K562 (cell line): Measurements from ENCODE around the gene YIF1A. TPM values are rescaled to one million over a fixed set of nuclear protein-coding genes. Genes with fewer than 3 reads are reported as not detected.

Experiments
- ATF1 ChIP-seq, 2 experiments: fragments of 450-650 bp in 1 of 2; IDR thresholded peaks; 2 replicates each; pipeline ENCODE4 v1.6.1; 2016; ENCODE audit warnings: missing compliant biosample characterization in 1 of 2, missing genetic modification characterization in 1 of 2
- CREM ChIP-seq: IDR thresholded peaks from 2 replicates; pipeline ENCODE4 v1.6.1; 2014; ENCODE audit warnings: antibody characterized with exemption, low read depth
- CXXC5 ChIP-seq: fragments of 250-450 bp; sonication (Bioruptor Pico); IDR thresholded peaks from 2 replicates; pipeline ENCODE4 v1.8.0; 2022; ENCODE audit warnings: inconsistent platforms, mild to moderate bottlenecking, moderate library complexity
- E2F3 ChIP-seq: fragments of 250-450 bp; sonication (Bioruptor Pico); IDR thresholded peaks from 2 replicates; pipeline ENCODE4 v1.4.0; 2020; ENCODE audit warnings: mild to moderate bottlenecking
- ELF1 ChIP-seq: fragments of 200-800 bp; sonication (Bioruptor generic); IDR thresholded peaks from 2 replicates; pipeline ENCODE4 v1.6.1; 2016; ENCODE audit warnings: missing genetic modification characterization, missing compliant biosample characterization
- JUND ChIP-seq, 2 experiments: IDR thresholded peaks; 2 replicates in 1 of 2; 3 replicates in 1 of 2; pipeline ENCODE4 v1.6.1; 2011; ENCODE audit warnings: borderline replicate concordance in 2 of 2, low read depth in 2 of 2, low read length in 2 of 2, improper control_type of control experiment in 1 of 2, missing biosample characterization in 1 of 2, missing genetic modification characterization in 1 of 2, missing genetic modification reagents in 1 of 2
- MYBL2 ChIP-seq, 2 experiments: fragments of 450-650 bp in 1 of 2; sonication (generic) in 1 of 2; formaldehyde crosslinking in 1 of 2; IDR thresholded peaks; 2 replicates each; pipeline versions ENCODE4 v1.6.1 to v1.8.1; 2017 to 2022; ENCODE audit warnings: borderline replicate concordance in 1 of 2, inconsistent platforms in 1 of 2, low read depth in 1 of 2, mild to moderate bottlenecking in 1 of 2, missing genetic modification reagents in 1 of 2, moderate library complexity in 1 of 2
- NEUROD1 ChIP-seq: fragments of 150-350 bp; IDR thresholded peaks from 2 replicates; pipeline ENCODE4 v1.6.1; 2014; ENCODE audit warnings: borderline replicate concordance, low read length, low read depth; ENCODE audit not compliant: partially characterized antibody
- NR2C1 ChIP-seq, 2 experiments: fragments of 450-650 bp; IDR thresholded peaks; 2 replicates each; pipeline ENCODE4 v1.6.1; 2017; ENCODE audit warnings: mild to moderate bottlenecking in 2 of 2, antibody characterized with exemption in 1 of 2, inconsistent platforms in 1 of 2, missing compliant biosample characterization in 1 of 2, missing genetic modification characterization in 1 of 2
- RB1 ChIP-seq: fragments of 450-650 bp; IDR thresholded peaks from 2 replicates; pipeline ENCODE4 v1.6.1; 2017; ENCODE audit warnings: low read depth, mild to moderate bottlenecking
- SREBF1 ChIP-seq: fragments of 150-350 bp; IDR thresholded peaks from 2 replicates; pipeline ENCODE4 v1.6.1; 2014; ENCODE audit warnings: antibody characterized with exemption, low read depth, low read length, borderline replicate concordance
- SRF ChIP-seq, 2 experiments: fragments of 250-450, 450-650 bp in 1 of 2; sonication (Bioruptor Pico) in 1 of 2; sonication (generic) in 1 of 2; formaldehyde crosslinking; IDR thresholded peaks; 2 replicates each; pipeline versions ENCODE4 v1.5.0 to v1.5.1; 2020 to 2022; ENCODE audit warnings: mild to moderate bottlenecking in 1 of 2, missing genetic modification reagents in 1 of 2
- SUPT5H ChIP-seq: fragments of 450-650 bp; IDR thresholded peaks from 2 replicates; pipeline ENCODE4 v1.6.1; 2016
- ZFX ChIP-seq: sonication (generic); formaldehyde crosslinking; IDR thresholded peaks from 2 replicates; pipeline ENCODE4 v1.8.0; 2022; ENCODE audit warnings: mild to moderate bottlenecking, missing genetic modification reagents, moderate library complexity
- ZNF740 ChIP-seq, 3 experiments: fragments of 200-800 bp in 1 of 3; sonication (Bioruptor generic) in 1 of 3; sonication (generic) in 1 of 3; formaldehyde crosslinking in 1 of 3; IDR thresholded peaks; 2 replicates each; pipeline versions ENCODE4 v1.6.1 to v1.8.0; 2016 to 2022; ENCODE audit warnings: mild to moderate bottlenecking in 2 of 3, missing compliant biosample characterization in 2 of 3, missing genetic modification characterization in 2 of 3, missing genetic modification reagents in 1 of 3
- polyA plus RNA-seq, 8 experiments: library from polyadenylated mRNA; depleted of rRNA in 4 of 8; stranded (reverse) in 5 of 8; unstranded in 3 of 8; fragments of >200 nt; fragmentation: Nextera tagmentation in 2 of 8; fragmentation: Illumina TruSeq in 1 of 8; extraction: Ambion mirVana in 2 of 8; extraction: Trizol in 1 of 8; gene quantifications; 2 replicates each; pipeline versions ENCODE4 v1.2.1 to v1.2.3, GENCODE V29; 2011 to 2014; ENCODE audit warnings: inconsistent platforms in 1 of 8, missing spikeins in 1 of 8
- total RNA-seq, 7 experiments: library from RNA; depleted of rRNA in 6 of 7; stranded (reverse); fragments of >200 nt in 6 of 7; fragmentation: Illumina TruSeq in 2 of 7; extraction: Trizol in 2 of 7; gene quantifications; 2 replicates each; pipeline versions ENCODE4 v1.2.1 to v1.2.3, GENCODE V29; 2011 to 2021; ENCODE audit warnings: low replicate concordance in 1 of 7
- TF ChIP-seq, protein P1 (sequence below): fragments of 250-450 bp; sonication (Bioruptor Pico); IDR thresholded peaks from 2 replicates; pipeline ENCODE4 v1.8.0; 2022; ENCODE audit warnings: inconsistent platforms
- TF ChIP-seq, protein P2 (sequence below), 2 experiments: fragments of 450-650 bp; IDR thresholded peaks; 2 replicates each; pipeline ENCODE4 v1.6.1; 2018; ENCODE audit warnings: mild to moderate bottlenecking in 2 of 2, low read depth in 1 of 2; ENCODE audit not compliant: partially characterized antibody in 2 of 2

Gene YIF1A
- total and polyA plus RNA-seq, 9 of the 15 experiments (the other 6 are each of a cell fraction or from before 2014, with no cell fraction given): 8.6 to 121 (median 77.2) TPM

DNA sequence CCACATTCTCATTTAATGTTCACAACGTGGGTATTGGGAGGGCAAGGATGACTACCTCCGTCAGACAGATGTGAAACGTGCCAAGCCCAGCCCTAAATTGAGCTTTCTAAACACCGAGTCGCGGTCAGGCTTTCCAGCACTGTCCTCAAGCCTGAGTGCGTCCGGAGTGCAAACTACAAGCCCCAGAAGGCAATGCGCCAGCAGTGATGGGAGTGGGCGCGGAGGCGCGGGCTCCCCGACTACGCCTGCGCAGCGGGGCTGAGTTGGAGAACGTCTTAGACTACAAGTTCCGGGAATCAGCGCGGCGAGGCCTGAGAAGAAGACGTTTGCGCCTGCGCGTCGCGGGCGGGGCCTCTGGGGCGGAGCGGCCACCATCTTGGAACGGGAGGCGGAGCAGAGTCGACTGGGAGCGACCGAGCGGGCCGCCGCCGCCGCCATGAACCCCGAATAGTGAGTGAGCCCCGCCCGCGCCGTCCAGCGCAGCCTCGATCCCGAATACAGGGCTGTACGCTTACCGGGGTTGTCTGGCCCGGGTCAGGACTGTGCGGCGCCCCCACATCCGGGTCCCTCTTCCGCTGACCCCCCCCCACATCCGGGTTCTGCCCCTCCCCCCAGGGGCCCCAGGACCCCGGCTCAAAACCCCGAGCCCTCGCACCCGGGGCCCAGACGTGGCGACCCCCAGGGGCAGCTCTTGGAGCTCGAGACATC is 20.5 kb downstream of the YIF1A start, which contains the start of gene RAB1B (continued):
- TF ChIP-seq ATF1 (CRISPR knock-in tag; IDR thresholded peaks at IDR 0.05) (no peak), ATF1 (tag; IDR thresholded peaks at IDR 0.05) (peak; percentile 87), SRF (CRISPR knock-in tag; IDR thresholded peaks at IDR 0.05) (peak in 1 of 2 experiments; percentile 76; a peak in 1 of 4 replicates), ZNF740 (CRISPR knock-in tag; IDR thresholded peaks at IDR 0.05) (peak; percentile 96), ZNF740 (tag; IDR thresholded peaks at IDR 0.05) (peak in 1 of 2 experiments; percentile 98; a peak in 2 of 4 replicates), ZFX (CRISPR knock-in tag) (peak; percentile 37), MYBL2 (IDR thresholded peaks at IDR 0.05; ENCODE audit: low read depth) (no peak), MYBL2 (CRISPR knock-in tag; IDR thresholded peaks at IDR 0.05; ENCODE audit: borderline replicate concordance) (no peak), NEUROD1 (peak; percentile 16), RB1 (peak; percentile 62; the same call in 1 of the 2 replicates), SUPT5H (peak; percentile 54; the same call in 1 of the 2 replicates), CXXC5 (CRISPR knock-in tag) (peak; percentile 33), ELF1 (tag) (peak; percentile 89), E2F3 (peak; percentile 76; the same call in 1 of the 2 replicates), NR2C1 (IDR thresholded peaks at IDR 0.05) (0 out of 2 replicates have a peak, but pooled peaks have one; percentile 42), NR2C1 (tag; IDR thresholded peaks at IDR 0.05) (peak; percentile 51; the same call in 1 of the 2 replicates), SREBF1 (no peak), JUND (IDR thresholded peaks at IDR 0.05; ENCODE audit: borderline replicate concordance, low read depth, low read length) (0 out of 2 replicates have a peak, but pooled peaks have one; percentile 16), JUND (tag; IDR thresholded peaks at IDR 0.05; ENCODE audit: borderline replicate concordance, low read depth, low read length) (no peak), CREM (peak; percentile 76)
- TF ChIP-seq, protein P1, sequence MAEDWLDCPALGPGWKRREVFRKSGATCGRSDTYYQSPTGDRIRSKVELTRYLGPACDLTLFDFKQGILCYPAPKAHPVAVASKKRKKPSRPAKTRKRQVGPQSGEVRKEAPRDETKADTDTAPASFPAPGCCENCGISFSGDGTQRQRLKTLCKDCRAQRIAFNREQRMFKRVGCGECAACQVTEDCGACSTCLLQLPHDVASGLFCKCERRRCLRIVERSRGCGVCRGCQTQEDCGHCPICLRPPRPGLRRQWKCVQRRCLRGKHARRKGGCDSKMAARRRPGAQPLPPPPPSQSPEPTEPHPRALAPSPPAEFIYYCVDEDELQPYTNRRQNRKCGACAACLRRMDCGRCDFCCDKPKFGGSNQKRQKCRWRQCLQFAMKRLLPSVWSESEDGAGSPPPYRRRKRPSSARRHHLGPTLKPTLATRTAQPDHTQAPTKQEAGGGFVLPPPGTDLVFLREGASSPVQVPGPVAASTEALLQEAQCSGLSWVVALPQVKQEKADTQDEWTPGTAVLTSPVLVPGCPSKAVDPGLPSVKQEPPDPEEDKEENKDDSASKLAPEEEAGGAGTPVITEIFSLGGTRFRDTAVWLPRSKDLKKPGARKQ (CRISPR knock-in tag): no peak
- TF ChIP-seq, protein P2, sequence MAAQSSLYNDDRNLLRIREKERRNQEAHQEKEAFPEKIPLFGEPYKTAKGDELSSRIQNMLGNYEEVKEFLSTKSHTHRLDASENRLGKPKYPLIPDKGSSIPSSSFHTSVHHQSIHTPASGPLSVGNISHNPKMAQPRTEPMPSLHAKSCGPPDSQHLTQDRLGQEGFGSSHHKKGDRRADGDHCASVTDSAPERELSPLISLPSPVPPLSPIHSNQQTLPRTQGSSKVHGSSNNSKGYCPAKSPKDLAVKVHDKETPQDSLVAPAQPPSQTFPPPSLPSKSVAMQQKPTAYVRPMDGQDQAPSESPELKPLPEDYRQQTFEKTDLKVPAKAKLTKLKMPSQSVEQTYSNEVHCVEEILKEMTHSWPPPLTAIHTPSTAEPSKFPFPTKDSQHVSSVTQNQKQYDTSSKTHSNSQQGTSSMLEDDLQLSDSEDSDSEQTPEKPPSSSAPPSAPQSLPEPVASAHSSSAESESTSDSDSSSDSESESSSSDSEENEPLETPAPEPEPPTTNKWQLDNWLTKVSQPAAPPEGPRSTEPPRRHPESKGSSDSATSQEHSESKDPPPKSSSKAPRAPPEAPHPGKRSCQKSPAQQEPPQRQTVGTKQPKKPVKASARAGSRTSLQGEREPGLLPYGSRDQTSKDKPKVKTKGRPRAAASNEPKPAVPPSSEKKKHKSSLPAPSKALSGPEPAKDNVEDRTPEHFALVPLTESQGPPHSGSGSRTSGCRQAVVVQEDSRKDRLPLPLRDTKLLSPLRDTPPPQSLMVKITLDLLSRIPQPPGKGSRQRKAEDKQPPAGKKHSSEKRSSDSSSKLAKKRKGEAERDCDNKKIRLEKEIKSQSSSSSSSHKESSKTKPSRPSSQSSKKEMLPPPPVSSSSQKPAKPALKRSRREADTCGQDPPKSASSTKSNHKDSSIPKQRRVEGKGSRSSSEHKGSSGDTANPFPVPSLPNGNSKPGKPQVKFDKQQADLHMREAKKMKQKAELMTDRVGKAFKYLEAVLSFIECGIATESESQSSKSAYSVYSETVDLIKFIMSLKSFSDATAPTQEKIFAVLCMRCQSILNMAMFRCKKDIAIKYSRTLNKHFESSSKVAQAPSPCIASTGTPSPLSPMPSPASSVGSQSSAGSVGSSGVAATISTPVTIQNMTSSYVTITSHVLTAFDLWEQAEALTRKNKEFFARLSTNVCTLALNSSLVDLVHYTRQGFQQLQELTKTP (IDR thresholded peaks at IDR 0.05; ENCODE audit: low read depth in 1 of 2, partially characterized antibody in 2 of 2): peak in 1 of 2 experiments; percentile 92
